Left cardiac atrium (tissue), 4 donors: ENCODE results near the gene MOCOS. TPM values are rescaled to one million over a fixed set of nuclear protein-coding genes. Genes with fewer than 3 reads are reported as not detected.
A peak's percentile ranks its signal among the peaks of the same experiment; 100 is the strongest.

Experiments
- ATAC-seq, 2 donors: fragments of 200-7000 bp; cut with Tn5 transposase; one replicate each; pipeline ENCODE4 v1.9.1; 2020; ENCODE audit warnings: mild to moderate bottlenecking in 2 of 2, moderate library complexity in 2 of 2
- DNase-seq: peaks from one replicate; pipeline ENCODE4 v3.0.0-alpha.2; 2020
- intact Hi-C, 2 donors: fragments of 100-400 bp; cut with DNase I; formaldehyde crosslinking; loops; one replicate each; pipeline versions ENCODE4 v1.14.1 to v1.15.1; 2022 to 2023
- total RNA-seq, 2 donors: library from RNA; stranded (reverse); fragmentation: NEBNext Ultra II Directional; extraction: Animal tissue kit (Norgen Biotek cat#: 25700); gene quantifications; one replicate each; pipeline ENCODE4 v1.2.1, GENCODE V29; 2021
- donor health status: DM: no; HTN: yes; CAD: no.
- donor health status: DM: no; HTN: yes; CAD: no; lungs with severe emphysema.
- donor health status: DM: yes; HTN: yes; CAD: no.
- donor health status: Dilated cardiomyopathy.

MOCOS gene
- total RNA-seq, 2 donors from 2014 or later: 0.97 to 1.4 TPM

- intact Hi-C loops: no loop called here
- ATAC-seq (no peak), DNase-seq (no peak)
Measured at GRCh38 chr18:36176711-36177110, 10.6 kb upstream of the MOCOS start.

- intact Hi-C loops: no loop called here
- ATAC-seq (no peak), DNase-seq (no peak)
Measured at GRCh38 chr18:36177913-36178312, 9.4 kb upstream of the MOCOS start.

GRCh38 chr18:36179562-36180355 lies 7.5 kb upstream of the MOCOS start:
- intact Hi-C loops: no loop called here
- ATAC-seq (peak; percentile 74), DNase-seq (peak; percentile 80)

DNA sequence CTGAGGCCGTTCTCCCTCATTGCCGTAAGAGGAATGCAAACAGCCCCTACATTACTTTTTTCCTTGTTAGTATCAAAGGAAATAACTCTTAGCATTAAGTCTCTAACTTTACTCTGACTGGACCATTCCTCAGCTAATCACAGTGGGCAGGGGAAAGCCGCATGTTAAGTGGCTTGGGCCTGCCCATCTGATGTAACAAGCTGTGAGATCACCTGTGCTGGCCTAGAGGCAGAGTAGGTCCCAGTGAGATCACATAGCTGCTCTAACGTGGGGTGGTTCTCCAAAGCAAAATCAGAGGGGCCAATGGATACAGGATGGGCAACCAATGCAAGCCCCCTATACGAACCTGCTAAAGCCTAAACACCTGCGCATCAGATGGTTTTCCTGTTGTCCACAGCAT lies 5.9 kb upstream of the MOCOS start:
- intact Hi-C loops: no loop called here
- ATAC-seq (no peak), DNase-seq (no peak)

DNA sequence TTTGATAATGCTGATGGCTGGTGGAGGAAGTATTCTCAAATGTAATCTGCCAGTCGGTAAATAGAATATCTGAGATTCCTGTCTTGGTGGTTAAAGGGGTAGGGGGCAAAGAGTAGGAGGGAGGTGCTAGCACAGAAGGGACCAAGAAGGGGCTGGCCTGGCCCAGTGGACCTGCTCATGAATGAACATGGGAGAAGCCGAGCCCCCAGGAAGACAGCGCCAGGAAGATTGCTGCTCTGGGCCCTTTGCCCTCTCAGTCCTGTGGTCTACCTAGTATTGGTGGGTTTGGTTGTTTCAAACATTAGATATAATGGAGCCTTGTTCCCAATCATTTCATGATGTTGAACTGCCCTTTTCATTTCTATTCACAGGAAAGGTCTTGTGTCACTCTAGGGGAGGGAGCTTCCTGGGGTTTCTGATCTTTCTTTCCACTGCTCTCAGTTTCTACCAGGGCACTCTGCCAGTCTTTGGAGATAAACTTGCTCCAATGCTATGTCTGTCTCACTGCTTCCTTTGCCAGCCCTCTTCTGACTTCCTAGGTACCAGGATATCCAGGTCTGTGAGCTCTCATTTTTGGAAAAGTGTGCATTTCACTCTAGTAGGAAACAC lies 5.3 kb upstream of the MOCOS start:
- ATAC-seq (peak in 1 of 2 donors; percentile 27), DNase-seq (no peak)
- intact Hi-C loops: no loop called here

GRCh38 chr18:36183033-36183432 lies 4.3 kb upstream of the MOCOS start:
- intact Hi-C loops: no loop called here
- ATAC-seq (no peak), DNase-seq (no peak)

DNA sequence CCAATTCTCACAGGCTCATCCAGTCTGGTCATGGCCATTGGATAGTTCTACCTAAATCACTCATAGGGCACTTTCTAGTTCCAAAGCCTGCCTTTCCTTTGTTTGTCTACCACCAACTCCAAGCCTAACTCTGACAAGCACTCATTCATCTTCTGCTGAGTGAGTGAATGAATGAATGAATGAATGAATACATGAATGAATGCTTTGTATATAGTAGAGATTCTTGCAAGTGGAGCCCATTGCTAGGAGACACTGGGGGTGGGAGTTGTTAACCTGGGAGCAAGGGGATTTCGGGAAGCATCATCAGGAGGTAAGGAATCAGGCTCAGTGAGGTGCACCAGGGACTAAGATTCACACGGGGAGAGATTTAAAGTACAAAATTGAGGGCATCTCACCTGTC lies 3.3 kb upstream of the MOCOS start:
- ATAC-seq (no peak), DNase-seq (no peak)
- intact Hi-C loops: no loop called here

- no peak for DNase-seq
- intact Hi-C loops: loop anchor here in 1 of 2 donors (5.0 kb wide), 1 partner anchor 107 kb away; no protein-coding TSS in a partner anchor
- no peak for ATAC-seq
Measured at GRCh38 chr18:36185157-36185556, 2.1 kb upstream of the MOCOS start.

- no peak for ATAC-seq
- intact Hi-C loops: loop anchor here in 1 of 2 donors (5.0 kb wide), 1 partner anchor 106 kb away; no protein-coding TSS in a partner anchor
- DNase-seq: no peak
Measured at GRCh38 chr18:36185901-36186460, 1.3 kb upstream of the MOCOS start.

- ATAC-seq (peak; percentile 42 to 59), DNase-seq (peak; percentile 48)
- intact Hi-C loops: loop anchor here in 1 of 2 donors (5.0 kb wide), 1 partner anchor 106 kb away; no protein-coding TSS in a partner anchor
Measured at GRCh38 chr18:36186461-36187192, 670 bp upstream of the MOCOS start.

DNA sequence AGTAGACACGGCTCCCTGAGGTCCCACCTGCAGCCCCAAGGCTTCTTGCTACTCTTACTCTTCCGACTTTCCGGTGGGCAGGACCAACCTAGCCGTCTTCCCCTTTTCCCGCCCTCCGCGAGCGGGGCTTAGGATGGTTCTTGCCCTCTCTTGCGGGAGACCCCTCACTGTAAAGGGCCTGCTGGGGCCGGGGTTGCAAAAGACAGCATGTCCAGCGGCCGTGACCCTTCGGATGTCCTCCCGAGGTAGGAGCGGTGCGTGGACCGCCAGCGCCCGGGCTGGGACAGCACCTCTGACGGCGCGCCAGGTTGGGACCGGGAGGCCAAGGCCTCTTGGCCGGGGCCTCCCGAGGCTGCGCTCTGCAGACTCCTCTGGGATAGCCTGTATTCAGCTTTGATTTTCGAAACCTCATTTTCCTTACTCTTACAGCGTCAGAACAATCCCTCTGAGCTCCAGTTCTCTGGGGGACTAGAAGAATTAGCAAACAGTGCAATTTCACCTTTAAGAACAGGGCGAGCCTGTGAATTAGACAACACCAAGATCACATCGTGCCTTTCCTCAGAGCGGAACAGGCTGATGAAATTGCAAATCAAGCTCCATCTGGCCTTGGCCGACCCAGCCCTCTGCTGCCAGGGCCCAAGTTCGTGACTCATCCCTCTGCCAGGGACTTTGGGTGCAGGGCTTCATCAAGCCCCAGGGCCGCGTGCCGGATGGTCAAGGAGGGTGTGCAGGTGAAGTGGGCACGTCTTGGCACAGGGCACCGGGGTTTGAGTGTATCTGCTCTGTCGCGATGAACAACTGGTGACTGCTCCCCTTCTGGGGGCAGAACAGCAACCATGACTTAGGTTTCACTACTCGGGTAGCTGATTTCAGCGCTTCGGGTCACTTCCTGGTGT lies 777 bp downstream of the MOCOS start:
- ATAC-seq: peak; percentile 16 to 24
- intact Hi-C loops: loop anchor here in 1 of 2 donors (5.0 kb wide), 1 partner anchor 104 kb away; no protein-coding TSS in a partner anchor
- no peak for DNase-seq

DNA sequence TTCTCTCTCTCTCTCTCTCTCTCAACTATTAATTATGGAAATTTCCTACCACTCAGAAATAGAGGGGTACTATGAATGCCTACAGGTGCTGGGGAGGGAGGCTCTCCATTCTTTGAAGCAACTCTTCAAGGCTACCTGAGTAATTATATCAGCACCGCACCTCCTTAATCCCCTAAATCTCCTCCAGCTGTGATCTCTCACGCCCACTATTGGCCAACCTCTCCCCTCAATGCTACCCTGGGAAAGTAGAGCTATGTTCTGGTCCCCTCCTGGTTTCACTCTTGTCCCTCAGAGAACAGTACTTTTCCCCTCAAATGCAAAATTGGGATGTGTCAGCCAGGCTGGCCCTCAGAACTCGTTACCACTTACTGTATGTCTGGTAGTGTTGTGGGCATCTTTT lies 1.6 kb downstream of the MOCOS start:
- DNase-seq: no peak
- intact Hi-C loops: loop anchor here in 1 of 2 donors (5.0 kb wide), 1 partner anchor 103 kb away; no protein-coding TSS in a partner anchor
- ATAC-seq: no peak

GRCh38 chr18:36189486-36189885 lies 2.2 kb downstream of the MOCOS start:
- no peak for ATAC-seq
- no peak for DNase-seq
- intact Hi-C loops: loop anchor here in 1 of 2 donors (5.0 kb wide), 1 partner anchor 103 kb away; no protein-coding TSS in a partner anchor

- DNase-seq: no peak
- intact Hi-C loops: no loop called here
- no peak for ATAC-seq
Measured at GRCh38 chr18:36191286-36191685, 4.0 kb downstream of the MOCOS start.

- DNase-seq (no peak), ATAC-seq (no peak)
- intact Hi-C loops: no loop called here
Measured at GRCh38 chr18:36191711-36192110, 4.4 kb downstream of the MOCOS start.

- DNase-seq: no peak
- no peak for ATAC-seq
- intact Hi-C loops: no loop called here
Measured at GRCh38 chr18:36194600-36195315, 7.5 kb downstream of the MOCOS start.

DNA sequence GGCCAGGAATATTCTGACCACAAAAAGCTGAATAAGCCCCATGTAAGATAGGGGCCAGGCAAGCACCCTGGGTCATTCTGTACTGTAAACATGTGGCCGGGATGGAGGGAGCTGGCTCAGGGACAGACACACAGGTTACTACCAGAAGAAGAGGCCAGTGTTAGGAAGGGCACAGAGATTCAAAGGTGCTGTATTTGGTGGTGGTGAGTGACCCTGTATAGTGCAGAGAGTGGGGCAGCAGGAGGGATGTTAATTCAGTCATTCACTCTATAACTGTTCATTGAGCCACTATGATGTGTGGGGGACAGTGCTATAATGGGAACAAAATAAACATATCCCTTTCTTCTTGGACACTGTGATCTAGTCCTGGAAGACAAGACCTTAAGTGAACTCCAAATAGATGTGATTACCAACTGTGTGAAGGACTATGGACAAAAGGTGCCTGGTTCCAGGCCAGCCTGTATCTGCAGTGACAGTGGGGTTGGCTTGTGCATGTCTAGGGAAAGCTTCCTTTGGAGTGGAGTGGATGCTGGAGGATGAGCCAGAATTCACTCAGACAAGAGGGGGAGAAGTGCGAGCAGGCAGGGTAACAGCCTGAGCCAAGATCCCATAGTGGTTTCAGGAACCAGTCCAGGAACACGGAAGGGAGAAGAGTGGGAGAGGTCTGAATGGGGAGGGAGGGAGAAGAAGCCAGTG lies 8.3 kb downstream of the MOCOS start:
- intact Hi-C loops: no loop called here
- ATAC-seq (peak; percentile 70 to 78), DNase-seq (no peak)
